Measurements from ENCODE around the gene CHN1. TPM values are rescaled to one million over a fixed set of nuclear protein-coding genes. Genes with fewer than 3 reads are reported as not detected.

The CHN1 gene
- total RNA-seq, 2 donors from 2014 or later = 13.3 to 30.7 TPM

DNA sequence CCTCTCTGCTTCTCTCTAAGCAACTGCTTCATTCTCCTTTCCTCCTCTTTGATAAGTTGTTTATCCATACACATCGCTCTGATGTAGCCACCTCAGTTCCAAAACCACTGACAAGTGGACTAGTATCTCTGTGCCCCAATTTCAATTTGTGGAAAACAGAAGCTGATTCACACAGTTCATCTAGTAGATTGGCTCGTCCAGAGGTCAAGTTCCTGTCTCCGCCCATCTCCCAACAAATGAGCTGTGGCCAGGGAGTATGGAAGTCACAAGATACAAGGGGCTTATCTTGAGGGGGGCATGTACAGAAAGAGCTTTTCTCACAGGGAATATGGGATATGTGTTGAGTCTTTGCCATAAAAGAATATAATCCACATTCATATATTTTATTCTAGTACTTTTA, 17.7 kb upstream of the CHN1 start:
- no peaks in the 10 kb centered on the region for H3K27me3 ChIP-seq (replicated peaks; ENCODE audit: insufficient read depth)
- TF ChIP-seq, protein P1, sequence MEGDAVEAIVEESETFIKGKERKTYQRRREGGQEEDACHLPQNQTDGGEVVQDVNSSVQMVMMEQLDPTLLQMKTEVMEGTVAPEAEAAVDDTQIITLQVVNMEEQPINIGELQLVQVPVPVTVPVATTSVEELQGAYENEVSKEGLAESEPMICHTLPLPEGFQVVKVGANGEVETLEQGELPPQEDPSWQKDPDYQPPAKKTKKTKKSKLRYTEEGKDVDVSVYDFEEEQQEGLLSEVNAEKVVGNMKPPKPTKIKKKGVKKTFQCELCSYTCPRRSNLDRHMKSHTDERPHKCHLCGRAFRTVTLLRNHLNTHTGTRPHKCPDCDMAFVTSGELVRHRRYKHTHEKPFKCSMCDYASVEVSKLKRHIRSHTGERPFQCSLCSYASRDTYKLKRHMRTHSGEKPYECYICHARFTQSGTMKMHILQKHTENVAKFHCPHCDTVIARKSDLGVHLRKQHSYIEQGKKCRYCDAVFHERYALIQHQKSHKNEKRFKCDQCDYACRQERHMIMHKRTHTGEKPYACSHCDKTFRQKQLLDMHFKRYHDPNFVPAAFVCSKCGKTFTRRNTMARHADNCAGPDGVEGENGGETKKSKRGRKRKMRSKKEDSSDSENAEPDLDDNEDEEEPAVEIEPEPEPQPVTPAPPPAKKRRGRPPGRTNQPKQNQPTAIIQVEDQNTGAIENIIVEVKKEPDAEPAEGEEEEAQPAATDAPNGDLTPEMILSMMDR (IDR thresholded peaks at IDR 0.05) = no peak
- H3K27ac ChIP-seq = no peak overlapping the region
- DNase-seq (ENCODE audit: low spot score) = no peak
- ATAC-seq (ENCODE audit: insufficient number of reproducible peaks, low FRiP score, low read depth) = no peak
- H3K9me3 ChIP-seq = no peaks in the 10 kb centered on the region
- no peak overlapping the region for H3K4me3 ChIP-seq
- H3K4me1 ChIP-seq (ENCODE audit: control insufficient read depth in 1 of 2, low read depth in 2 of 2) = peaks cover 6 to 10% of the 10 kb centered on the region in 2 donors
- H3K36me3 ChIP-seq = no peaks in the 10 kb centered on the region

DNA sequence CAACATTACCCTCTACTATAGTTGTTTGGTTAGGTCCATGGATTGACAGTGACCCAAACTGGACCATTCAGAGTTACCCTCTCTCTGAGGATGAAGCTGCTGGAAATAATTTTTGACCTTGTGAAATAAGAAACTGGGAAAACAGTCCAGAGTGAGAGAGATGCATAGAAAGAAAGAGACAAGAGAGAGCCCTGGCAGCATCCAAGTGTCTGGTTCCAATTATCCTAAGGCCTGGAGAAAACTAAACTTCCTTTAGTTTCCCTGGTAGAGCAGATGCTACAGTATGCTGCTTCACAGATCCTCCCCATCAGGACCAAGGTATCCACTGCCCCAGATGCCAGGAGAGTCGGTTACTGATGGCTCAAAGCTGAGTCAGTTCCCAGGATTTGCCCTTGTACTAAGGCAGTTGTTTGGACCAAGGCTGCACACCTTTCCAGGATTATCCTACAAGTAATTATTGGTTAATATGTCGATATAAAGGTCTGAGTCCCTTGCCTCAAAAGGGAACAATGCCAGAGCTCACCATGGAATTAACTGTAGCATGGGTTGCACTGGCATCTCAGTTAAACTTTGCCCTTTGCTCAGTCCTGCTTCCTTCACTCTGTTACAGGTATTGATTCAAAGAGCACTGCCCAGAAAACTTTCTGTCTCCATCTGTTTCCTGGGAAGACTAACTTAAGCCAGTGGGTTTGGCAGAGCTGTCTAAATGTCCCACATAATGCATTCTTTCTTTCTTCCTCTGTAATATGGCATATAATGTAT, 14.6 kb upstream of the CHN1 start:
- no peaks in the 10 kb centered on the region for H3K9me3 ChIP-seq
- H3K27me3 ChIP-seq (replicated peaks; ENCODE audit: insufficient read depth) = no peaks in the 10 kb centered on the region
- H3K27ac ChIP-seq = no peak overlapping the region
- DNase-seq (ENCODE audit: low spot score) = no peak
- ATAC-seq (ENCODE audit: insufficient number of reproducible peaks, low FRiP score, low read depth) = no peak
- TF ChIP-seq, protein P1 (IDR thresholded peaks at IDR 0.05) = no peak
- no peaks in the 10 kb centered on the region for H3K36me3 ChIP-seq
- no peak overlapping the region for H3K4me3 ChIP-seq
- no peaks in the 10 kb centered on the region for H3K4me1 ChIP-seq (ENCODE audit: control insufficient read depth in 1 of 2, low read depth in 2 of 2)

DNA sequence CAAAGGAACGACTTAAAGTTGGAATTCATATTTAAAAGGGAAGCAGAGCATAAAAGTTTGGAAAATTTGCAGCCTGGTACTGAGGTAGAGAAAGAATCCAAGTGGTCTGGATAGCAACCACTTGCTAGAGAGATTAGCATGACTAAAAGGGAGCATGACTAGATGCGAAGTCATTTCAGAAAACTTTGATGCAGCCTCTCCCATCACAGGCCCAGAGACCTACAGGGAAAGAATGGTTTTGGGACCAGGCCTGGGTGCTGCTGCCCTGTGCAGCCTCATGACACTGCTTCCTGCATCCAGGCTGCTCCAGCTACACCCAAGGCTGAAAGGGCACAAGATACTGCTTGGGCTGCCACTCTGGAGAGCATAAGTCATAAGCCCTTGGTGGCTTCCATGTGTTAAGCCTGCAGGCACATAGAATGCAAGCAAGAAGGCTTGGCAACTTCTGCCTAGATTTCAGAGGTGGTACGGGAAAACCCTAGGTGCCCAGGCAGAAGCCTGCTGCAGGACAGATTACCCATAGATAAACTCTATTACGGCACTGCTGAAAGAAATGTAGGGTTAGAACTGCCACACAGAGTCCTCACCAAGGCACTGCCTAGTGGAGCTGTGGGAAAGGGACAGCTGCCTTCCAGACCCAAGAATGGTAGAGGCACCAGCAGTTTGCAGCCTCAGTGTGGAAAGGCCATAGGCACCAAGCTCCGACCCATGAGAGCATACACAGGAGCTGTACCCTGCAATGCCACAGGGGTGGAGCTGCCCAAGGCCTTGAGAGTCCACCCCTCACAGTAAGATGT, 12.6 kb upstream of the CHN1 start:
- H3K27ac ChIP-seq = no peak overlapping the region
- no peaks in the 10 kb centered on the region for H3K4me1 ChIP-seq (ENCODE audit: control insufficient read depth in 1 of 2, low read depth in 2 of 2)
- ATAC-seq (ENCODE audit: insufficient number of reproducible peaks, low FRiP score, low read depth) = no peak
- TF ChIP-seq, protein P1 (IDR thresholded peaks at IDR 0.05) = no peak
- no peaks in the 10 kb centered on the region for H3K27me3 ChIP-seq (replicated peaks; ENCODE audit: insufficient read depth)
- H3K36me3 ChIP-seq = no peaks in the 10 kb centered on the region
- DNase-seq (ENCODE audit: low spot score) = no peak
- no peak overlapping the region for H3K4me3 ChIP-seq
- no peaks in the 10 kb centered on the region for H3K9me3 ChIP-seq

DNA sequence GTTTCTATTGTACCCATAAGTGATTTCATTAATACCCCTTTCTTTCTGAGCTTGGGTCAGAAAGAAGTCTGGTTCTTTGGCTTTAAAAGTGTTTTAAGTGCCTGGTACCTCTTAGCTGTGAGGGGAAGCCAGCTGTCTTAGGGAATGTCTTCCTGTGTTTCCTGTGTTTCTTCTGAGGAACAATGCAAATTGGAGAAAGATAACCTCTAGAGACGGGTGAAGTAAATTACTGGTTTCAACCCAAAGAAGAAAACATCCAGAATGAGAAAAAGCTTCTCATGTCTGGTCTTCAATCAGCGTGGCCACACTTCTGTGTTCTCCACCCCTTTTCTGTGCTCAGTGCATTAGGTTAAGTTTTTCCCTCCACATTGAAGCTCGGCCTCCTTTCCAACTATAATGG, 10.2 kb upstream of the CHN1 start:
- no peak for ATAC-seq (ENCODE audit: insufficient number of reproducible peaks, low FRiP score, low read depth)
- Histone ChIP-seq H3K9me3 (no peaks in the 10 kb centered on the region), H3K4me1 (ENCODE audit: control insufficient read depth in 1 of 2, low read depth in 2 of 2) (no peaks in the 10 kb centered on the region), H3K27ac (no peak overlapping the region), H3K27me3 (replicated peaks; ENCODE audit: insufficient read depth) (no peaks in the 10 kb centered on the region), H3K36me3 (no peaks in the 10 kb centered on the region), H3K4me3 (no peak overlapping the region)
- no peak for DNase-seq (ENCODE audit: low spot score)
- TF ChIP-seq, protein P1 (IDR thresholded peaks at IDR 0.05) = no peak

DNA sequence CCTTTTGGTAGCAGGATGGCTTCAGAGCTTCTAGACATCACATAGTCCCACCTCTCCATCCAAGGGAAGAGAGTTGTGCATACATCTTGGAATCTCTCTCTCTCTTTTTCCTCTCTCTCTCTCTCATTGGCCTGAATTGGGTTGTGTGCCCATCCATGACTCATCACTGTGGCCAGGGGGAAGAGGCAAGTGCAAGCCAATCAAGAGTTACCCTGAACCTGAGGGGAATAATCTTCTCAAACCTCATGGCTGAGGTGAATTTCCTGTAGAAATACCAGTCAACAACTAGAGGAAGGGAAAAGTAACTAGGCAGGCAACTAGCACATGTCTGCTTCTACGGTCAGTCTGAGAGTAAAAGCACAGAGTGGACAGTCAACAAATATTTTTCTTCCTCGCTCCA, 7.3 kb upstream of the CHN1 start:
- no peaks in the 10 kb centered on the region for H3K36me3 ChIP-seq
- ATAC-seq (ENCODE audit: insufficient number of reproducible peaks, low FRiP score, low read depth) = no peak

More for the DNA sequence above, 7.3 kb upstream of the CHN1 start:
- TF ChIP-seq, protein P1 (IDR thresholded peaks at IDR 0.05) = no peak
- Histone ChIP-seq H3K4me3 (no peak overlapping the region), H3K27ac (no peak overlapping the region), H3K4me1 (ENCODE audit: control insufficient read depth in 1 of 2, low read depth in 2 of 2) (peaks cover 14 to 18% of the 10 kb centered on the region in 2 donors), H3K9me3 (no peaks in the 10 kb centered on the region), H3K27me3 (replicated peaks; ENCODE audit: insufficient read depth) (no peaks in the 10 kb centered on the region)
- DNase-seq (ENCODE audit: low spot score) = no peak
